Neuronal stem cell (in vitro differentiated cells): ENCODE results near the gene ZSWIM7.
"Not testable (repeated sequence)": the region's sequence is repeated elsewhere in the genome, so short reads cannot be mapped to it uniquely, and the experiment has no call there.

Experiments used
- DNase-seq: peaks from one replicate; pipeline ENCODE4 v3.0.0-alpha.2; 2013; ENCODE audit warnings: low spot score
- H2AFZ ChIP-seq: one replicate; pipeline ENCODE4 v1.6.1; 2013; ENCODE audit warnings: mild to moderate bottlenecking, low read length, inconsistent platforms
- H2AK5ac ChIP-seq: 2 replicates; pipeline ENCODE4 v1.6.1; 2013; ENCODE audit warnings: low read depth, mild to moderate bottlenecking, inconsistent platforms, low read length, moderate library complexity, mixed read lengths
- H2BK120ac ChIP-seq: 2 replicates; pipeline ENCODE4 v1.6.1; 2013; ENCODE audit warnings: low read depth, mild to moderate bottlenecking, inconsistent platforms, low read length, moderate library complexity, mixed read lengths
- H2BK12ac ChIP-seq: one replicate; pipeline ENCODE4 v1.6.1; 2013; ENCODE audit warnings: low read length, inconsistent platforms
- H2BK15ac ChIP-seq: 2 replicates; pipeline ENCODE4 v1.6.1; 2013; ENCODE audit warnings: mild to moderate bottlenecking, low read length, inconsistent platforms, mixed read lengths
- H2BK5ac ChIP-seq: one replicate; pipeline ENCODE4 v1.6.1; 2013; ENCODE audit warnings: inconsistent platforms, mild to moderate bottlenecking, low read length, moderate library complexity
- H3K14ac ChIP-seq: one replicate; pipeline ENCODE4 v1.6.1; 2013; ENCODE audit warnings: low read length, inconsistent platforms
- H3K18ac ChIP-seq: 2 replicates; pipeline ENCODE4 v1.6.1; 2013; ENCODE audit warnings: low read length, inconsistent platforms
- H3K23ac ChIP-seq: 2 replicates; pipeline ENCODE4 v1.6.1; 2013; ENCODE audit warnings: low read depth, mild to moderate bottlenecking, mixed read lengths, low read length, inconsistent platforms; ENCODE audit not compliant: poor library complexity
- H3K27ac ChIP-seq: replicated peaks from 3 replicates; pipeline ENCODE4 v1.5.1; 2013; ENCODE audit warnings: low read length, inconsistent platforms
- H3K27me3 ChIP-seq, 3 experiments: 2 replicates each; pipeline ENCODE4 v1.6.1; 2013; ENCODE audit warnings: low read length in 3 of 3, mild to moderate bottlenecking in 2 of 3, inconsistent platforms in 1 of 3, low read depth in 1 of 3, mixed read lengths in 1 of 3, moderate library complexity in 1 of 3; ENCODE audit not compliant: control insufficient read depth in 3 of 3, insufficient read depth in 3 of 3
- H3K36me3 ChIP-seq, 2 donors: replicated peaks in 1 of 2; 2 replicates each; pipeline ENCODE4 v1.6.1; 2013; ENCODE audit warnings: low read length in 2 of 2; ENCODE audit not compliant: control insufficient read depth in 2 of 2, insufficient read depth in 2 of 2
- H3K4ac ChIP-seq: 2 replicates; pipeline ENCODE4 v1.6.1; 2013; ENCODE audit warnings: inconsistent platforms, mild to moderate bottlenecking, low read length, moderate library complexity
- H3K4me1 ChIP-seq, 2 donors: 1 replicate in 1 of 2; 2 replicates in 1 of 2; pipeline ENCODE4 v1.6.1; 2013; ENCODE audit warnings: low read length in 2 of 2, low read depth in 1 of 2; ENCODE audit not compliant: control insufficient read depth in 2 of 2, insufficient read depth in 1 of 2
- H3K4me2 ChIP-seq: one replicate; pipeline ENCODE4 v1.6.1; 2013; ENCODE audit warnings: mild to moderate bottlenecking, low read length, inconsistent platforms; ENCODE audit not compliant: insufficient read depth, poor library complexity, severe bottlenecking
- H3K4me3 ChIP-seq, 2 donors: 2 replicates each; pipeline ENCODE4 v1.5.1; 2013; ENCODE audit warnings: low read length in 2 of 2, mild to moderate bottlenecking in 2 of 2, inconsistent platforms in 1 of 2, moderate library complexity in 1 of 2
- H3K79me1 ChIP-seq: one replicate; pipeline ENCODE4 v1.6.1; 2013; ENCODE audit warnings: low read depth, mild to moderate bottlenecking, inconsistent platforms, low read length, moderate library complexity
- H3K9ac ChIP-seq: one replicate; pipeline ENCODE4 v1.6.1; 2013; ENCODE audit warnings: mild to moderate bottlenecking, low read depth, low read length, inconsistent platforms; ENCODE audit not compliant: poor library complexity
- H3K9me3 ChIP-seq, 2 donors: replicated peaks in 1 of 2; 2 replicates each; pipeline versions ENCODE3 to v1.6.1; 2013; ENCODE audit warnings: low read length in 2 of 2, mild to moderate bottlenecking in 2 of 2, inconsistent platforms in 1 of 2, low read depth in 1 of 2, mixed read lengths in 1 of 2, moderate library complexity in 1 of 2; ENCODE audit not compliant: control insufficient read depth in 2 of 2, insufficient read depth in 1 of 2
- H4K8ac ChIP-seq: one replicate; pipeline ENCODE4 v1.6.1; 2013; ENCODE audit warnings: low read depth, mild to moderate bottlenecking, inconsistent platforms, low read length, moderate library complexity
- H4K91ac ChIP-seq: one replicate; pipeline ENCODE4 v1.6.1; 2013; ENCODE audit warnings: low read length, low read depth, mild to moderate bottlenecking, inconsistent platforms; ENCODE audit not compliant: poor library complexity
- WGBS, 2 donors: extraction: QIAGEN DNeasy Blood & Tissue Kit; methylation state at CpG; one replicate each; pipeline ENCODE4 v1.1.7; 2013; ENCODE audit warnings: missing lambda C conversion rate in 2 of 2, mixed read lengths in 1 of 2; ENCODE audit not compliant: insufficient read length in 2 of 2, insufficient replicate concordance in 1 of 2; ENCODE audit errors: extremely low coverage in 2 of 2; 5-methylcytosine and 5-hydroxymethylcytosine counted together

Gene ZSWIM7

GRCh38 chr17:15979013-15979412 is 20.5 kb downstream of the ZSWIM7 start:
- peaks cover 21 to 74% of the 10 kb centered on the region in 2 donors for H3K36me3 ChIP-seq
- not testable (repeated sequence) for H2BK12ac ChIP-seq

GRCh38 chr17:15978606-15979005 is 20.9 kb downstream of the ZSWIM7 start:
- no peak overlapping the region for H3K4me3 ChIP-seq
- H2AK5ac ChIP-seq, result no peak overlapping the region
- H3K14ac ChIP-seq, result no peak overlapping the region
- H3K27me3 ChIP-seq, result no peaks in the 10 kb centered on the region
- H3K9me3 ChIP-seq, result peaks cover 6 to 7% of the 10 kb centered on the region in 2 donors
- H3K4me1 ChIP-seq, result no peaks in the 10 kb centered on the region
- no peak overlapping the region for H2BK15ac ChIP-seq
- H2AFZ ChIP-seq, result no peak overlapping the region
- no peak overlapping the region for H3K23ac ChIP-seq
- no peak for DNase-seq
- no peak overlapping the region for H3K9ac ChIP-seq
- H2BK5ac ChIP-seq, result no peak overlapping the region
- no peak overlapping the region for H2BK120ac ChIP-seq
- H4K91ac ChIP-seq, result no peak overlapping the region
- no peak overlapping the region for H2BK12ac ChIP-seq
- no peak overlapping the region for H3K27ac ChIP-seq
- no CpG with 5 or more reads among the region's 1 CpG for WGBS, 2 donors
- H3K36me3 ChIP-seq, result peaks cover 21 to 70% of the 10 kb centered on the region in 2 donors
- no peak overlapping the region for H3K4ac ChIP-seq
- no peaks in the 10 kb centered on the region for H3K79me1 ChIP-seq
- no peak overlapping the region for H4K8ac ChIP-seq
- H3K18ac ChIP-seq, result no peak overlapping the region
- H3K4me2 ChIP-seq, result no peak overlapping the region

More at GRCh38 chr17:15979013-15979412, 20.5 kb downstream of the ZSWIM7 start:
- not testable (repeated sequence) for H3K27ac ChIP-seq, H2BK120ac ChIP-seq, H2AK5ac ChIP-seq, H3K4me2 ChIP-seq, DNase-seq, H2BK15ac ChIP-seq, H4K91ac ChIP-seq, H3K4ac ChIP-seq, H3K14ac ChIP-seq, H3K27me3 ChIP-seq, H3K23ac ChIP-seq, H4K8ac ChIP-seq, H3K9ac ChIP-seq, H2AFZ ChIP-seq, H3K79me1 ChIP-seq, H3K4me1 ChIP-seq, H3K4me3 ChIP-seq, H2BK5ac ChIP-seq, H3K9me3 ChIP-seq, H3K18ac ChIP-seq
- WGBS, 2 donors, result no CpG with 5 or more reads among the region's 4 CpGs

- Histone ChIP-seq H2BK15ac (no peak overlapping the region), H3K36me3 (peaks cover 21 to 65% of the 10 kb centered on the region in 2 donors), H4K91ac (no peak overlapping the region), H2BK120ac (no peak overlapping the region), H3K27me3 (no peaks in the 10 kb centered on the region), H3K27ac (no peak overlapping the region), H2BK5ac (no peak overlapping the region), H3K18ac (no peak overlapping the region), H3K79me1 (no peaks in the 10 kb centered on the region), H3K9ac (no peak overlapping the region), H3K4me3 (no peak overlapping the region), H2BK12ac (no peak overlapping the region), H2AK5ac (no peak overlapping the region), H3K4ac (no peak overlapping the region), H3K9me3 (peaks cover 6 to 9% of the 10 kb centered on the region in 2 donors), H3K23ac (no peak overlapping the region), H2AFZ (no peak overlapping the region), H3K4me1 (no peaks in the 10 kb centered on the region), H3K4me2 (no peak overlapping the region), H3K14ac (no peak overlapping the region), H4K8ac (no peak overlapping the region)
- no CpG with 5 or more reads among the region's 2 CpGs for WGBS, 2 donors
- no peak for DNase-seq
These were observed 21.6 kb downstream of the ZSWIM7 start for GRCh38 chr17:15977894-15978293.

- WGBS, 2 donors, result no CpG with 5 or more reads among the region's 6 CpGs
- Histone ChIP-seq H4K91ac (no peak overlapping the region), H2AK5ac (no peak overlapping the region), H2BK12ac (no peak overlapping the region), H2BK15ac (no peak overlapping the region), H2BK5ac (no peak overlapping the region), H3K18ac (no peak overlapping the region), H3K4me1 (peaks cover 0 to 1% of the 10 kb centered on the region in 2 donors), H3K4me2 (no peak overlapping the region), H3K4ac (no peak overlapping the region), H4K8ac (no peak overlapping the region), H2BK120ac (no peak overlapping the region), H3K9me3 (peaks cover 2% of the 10 kb centered on the region in 2 donors), H3K36me3 (peaks cover 10 to 36% of the 10 kb centered on the region in 2 donors), H3K9ac (no peak overlapping the region), H3K14ac (no peak overlapping the region), H3K27ac (no peak overlapping the region), H3K23ac (no peak overlapping the region), H3K27me3 (no peaks in the 10 kb centered on the region), H2AFZ (no peak overlapping the region), H3K4me3 (no peak overlapping the region), H3K79me1 (no peaks in the 10 kb centered on the region)
- DNase-seq, result no peak
These were observed 25.7 kb downstream of the ZSWIM7 start for GRCh38 chr17:15973834-15974233.
